NOMO-1 treated with dmso at 0.1 percent for 144 hours (cell line): ENCODE data around the gene GARIN3.
"Not testable (repeated sequence)": the region's sequence is repeated elsewhere in the genome, so short reads cannot be mapped to it uniquely, and the experiment has no call there.

Experiments
- DNase-seq: peaks from one replicate; lab custom pipeline; 2025; ENCODE audit not compliant: unreplicated experiment; lab: John Stamatoyannopoulos, UW

The GARIN3 gene

GRCh38 chr5:157166214-157167213 lies at the start of gene GARIN3:
Gene GARIN3, minus strand, starts transcription at chr5:157166264. Its CDS starts 96 bp downstream, at chr5:157166168.
- no peak for DNase-seq

- DNase-seq = no peak
Measured at GRCh38 chr5:157215514-157216167, 49.6 kb upstream of the GARIN3 start.

GRCh38 chr5:157214861-157215513 lies 48.9 kb upstream of the GARIN3 start:
- DNase-seq = no peak

- DNase-seq = no peak
Measured at GRCh38 chr5:157214415-157214814, 48.4 kb upstream of the GARIN3 start.

- DNase-seq = no peak
Measured at GRCh38 chr5:157213527-157214243, 47.6 kb upstream of the GARIN3 start.

- peak; percentile 44 for DNase-seq
Measured at GRCh38 chr5:157212307-157212706, 46.2 kb upstream of the GARIN3 start.

- DNase-seq = not testable (repeated sequence)
Measured at GRCh38 chr5:157210652-157211051, 44.6 kb upstream of the GARIN3 start.

GRCh38 chr5:157205708-157206107 lies 39.6 kb upstream of the GARIN3 start:
- no peak for DNase-seq

GRCh38 chr5:157204765-157205164 lies 38.7 kb upstream of the GARIN3 start:
- peak; percentile 10 for DNase-seq

GRCh38 chr5:157203417-157203816 lies 37.4 kb upstream of the GARIN3 start:
- DNase-seq = no peak

- no peak for DNase-seq
Measured at GRCh38 chr5:157201857-157202256, 35.8 kb upstream of the GARIN3 start.

GRCh38 chr5:157198277-157198986 lies 32.4 kb upstream of the GARIN3 start:
- no peak for DNase-seq

GRCh38 chr5:157197086-157197485 lies 31.0 kb upstream of the GARIN3 start:
- no peak for DNase-seq

- no peak for DNase-seq
Measured at GRCh38 chr5:157196045-157196444, 30.0 kb upstream of the GARIN3 start.

GRCh38 chr5:157193699-157194424 lies 27.8 kb upstream of the GARIN3 start:
- no peak for DNase-seq

GRCh38 chr5:157189223-157189622 lies 23.2 kb upstream of the GARIN3 start:
- no peak for DNase-seq

GRCh38 chr5:157188270-157188669 lies 22.2 kb upstream of the GARIN3 start:
- no peak for DNase-seq

GRCh38 chr5:157187046-157187754 lies 21.1 kb upstream of the GARIN3 start:
- DNase-seq = no peak
